GM19468 (cell line): ENCODE measurements around the gene APPL2.
"Not testable (repeated sequence)": the region's sequence is repeated elsewhere in the genome, so short reads cannot be mapped to it uniquely, and the experiment has no call there.

ENCODE experiments used
- ATAC-seq: cut with Tn5 transposase; IDR thresholded peaks from one replicate; pipeline ENCODE4 v1.9.1; 2021; ENCODE audit warnings: mild to moderate bottlenecking, moderate library complexity, moderate number of reproducible peaks; ENCODE audit not compliant: unreplicated experiment; ENCODE audit errors: extremely low read depth

APPL2 gene

DNA sequence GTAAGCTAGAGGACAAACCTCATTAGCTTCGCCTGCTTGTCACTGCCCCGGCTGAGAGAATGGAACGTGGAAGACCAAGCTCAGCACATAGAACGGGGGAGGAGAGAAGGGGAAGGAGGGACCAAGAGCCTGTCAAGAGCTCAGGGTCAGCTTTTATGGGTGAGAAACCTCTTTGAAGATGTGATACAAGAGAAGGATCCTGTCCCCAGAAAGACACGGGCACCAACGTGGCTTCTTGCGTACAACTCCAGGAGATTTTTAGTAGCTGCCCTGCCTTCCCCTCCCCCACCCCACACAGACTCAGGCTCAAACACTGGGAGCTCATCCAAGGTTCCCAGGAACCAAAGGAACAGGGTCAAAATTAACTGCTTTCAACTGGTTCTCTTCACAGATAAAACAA lies 34.7 kb downstream of the APPL2 start:
- ATAC-seq = no peak

DNA sequence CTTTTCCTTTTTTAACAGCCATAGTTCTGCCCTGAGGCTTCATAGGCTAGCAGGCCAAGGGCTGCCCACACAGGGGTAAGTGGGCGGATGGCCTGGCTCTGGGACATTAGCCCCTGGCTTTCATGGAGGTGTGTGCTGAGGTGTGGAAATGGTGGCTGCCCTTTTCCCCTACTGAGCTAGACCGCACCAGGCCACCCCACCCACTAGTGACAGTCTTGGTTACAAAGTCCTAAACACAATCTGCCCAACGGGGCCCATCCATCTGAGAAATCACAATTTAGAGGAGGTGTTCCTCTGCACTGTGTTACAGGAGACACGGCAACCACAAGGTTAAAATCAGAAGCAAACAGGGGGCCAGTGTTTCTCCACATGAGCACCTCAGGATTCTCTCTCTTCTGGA lies 35.6 kb downstream of the APPL2 start:
- no peak for ATAC-seq

DNA sequence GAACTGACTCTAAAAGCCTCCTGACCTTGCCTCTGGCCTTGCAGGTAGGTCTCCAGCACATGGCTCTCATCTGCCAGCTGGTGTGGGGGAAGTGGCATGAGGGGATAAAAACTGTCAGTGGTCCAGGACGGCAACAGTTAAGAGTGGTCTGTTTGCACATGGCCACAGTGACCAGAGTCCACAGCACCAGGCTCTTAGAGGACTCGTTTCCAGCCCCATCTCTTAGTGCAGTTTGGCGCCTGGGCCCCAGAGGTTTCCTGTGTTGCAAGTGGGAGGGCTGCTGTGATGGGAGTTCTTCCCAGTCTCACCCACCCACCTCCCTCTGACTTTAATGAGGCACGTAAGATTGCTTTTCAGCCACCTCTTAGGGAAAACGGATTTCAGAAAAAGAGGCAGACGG lies 37.0 kb downstream of the APPL2 start:
- ATAC-seq = no peak

DNA sequence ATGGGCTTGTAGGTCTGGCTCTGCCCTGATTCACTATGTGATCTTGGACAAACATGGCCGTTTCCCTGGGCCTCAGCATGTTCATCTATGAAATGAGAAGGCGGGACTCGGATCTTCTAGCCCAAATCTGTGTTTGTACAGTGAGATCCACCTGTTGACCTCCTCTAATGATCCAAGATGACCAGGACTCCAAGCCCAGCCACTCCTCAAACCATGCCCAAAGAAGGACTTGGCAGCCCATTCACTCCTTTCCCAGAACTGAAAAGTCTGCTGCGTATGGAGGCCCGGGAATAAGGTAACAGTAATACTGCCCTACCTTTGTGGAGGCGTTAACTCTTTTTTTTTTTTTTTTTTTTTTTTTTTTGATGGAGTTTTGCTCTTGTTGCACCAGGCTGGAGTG lies 39.9 kb downstream of the APPL2 start:
- ATAC-seq = no peak

DNA sequence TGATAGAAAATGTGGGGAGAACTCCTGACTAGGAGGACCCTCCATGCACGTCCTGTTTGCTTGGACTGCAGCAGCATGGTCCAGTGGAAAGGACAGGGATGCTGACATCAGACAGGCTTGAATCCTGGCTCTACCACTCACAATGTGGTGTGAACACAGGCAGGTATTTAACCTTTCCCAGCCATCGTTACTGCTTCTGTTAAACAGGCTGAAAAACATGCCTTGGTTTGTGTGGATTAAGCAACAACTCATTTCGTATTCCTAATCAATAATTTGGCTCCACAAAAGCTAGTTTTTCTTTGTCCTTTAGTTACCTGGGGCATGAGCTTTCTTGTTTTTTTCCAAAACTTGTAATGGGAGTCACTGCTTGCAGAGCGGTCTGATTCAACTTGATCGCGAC lies 41.0 kb downstream of the APPL2 start:
- no peak for ATAC-seq

DNA sequence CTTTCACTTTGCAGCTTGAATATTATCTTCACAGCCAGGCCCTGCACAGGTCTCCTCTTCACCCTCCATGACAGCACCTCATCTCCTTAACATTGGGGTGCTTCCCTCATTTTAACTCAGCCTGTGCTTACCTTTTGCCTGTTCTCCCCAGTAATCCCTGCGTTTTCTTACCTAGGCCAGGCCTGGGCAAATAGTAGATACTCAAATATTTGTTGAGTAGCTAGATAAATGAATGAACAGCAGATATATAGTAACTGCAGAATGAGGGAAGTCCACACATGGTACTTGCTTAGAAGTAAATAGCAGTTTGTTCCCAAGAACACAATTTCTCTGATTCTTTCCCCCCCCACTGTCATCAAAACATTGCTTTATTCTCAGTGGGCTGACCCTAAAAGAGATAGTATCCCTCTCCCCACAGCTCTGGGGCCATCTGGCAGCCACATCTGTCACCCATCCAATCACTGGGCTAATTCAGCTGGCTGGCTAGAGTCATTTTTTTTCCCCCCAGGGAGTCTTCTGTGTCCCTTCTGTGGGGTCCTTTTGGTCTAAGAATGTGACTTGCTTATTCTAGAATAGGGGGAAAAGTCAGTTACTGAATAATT lies 43.2 kb downstream of the APPL2 start:
- ATAC-seq = no peak

DNA sequence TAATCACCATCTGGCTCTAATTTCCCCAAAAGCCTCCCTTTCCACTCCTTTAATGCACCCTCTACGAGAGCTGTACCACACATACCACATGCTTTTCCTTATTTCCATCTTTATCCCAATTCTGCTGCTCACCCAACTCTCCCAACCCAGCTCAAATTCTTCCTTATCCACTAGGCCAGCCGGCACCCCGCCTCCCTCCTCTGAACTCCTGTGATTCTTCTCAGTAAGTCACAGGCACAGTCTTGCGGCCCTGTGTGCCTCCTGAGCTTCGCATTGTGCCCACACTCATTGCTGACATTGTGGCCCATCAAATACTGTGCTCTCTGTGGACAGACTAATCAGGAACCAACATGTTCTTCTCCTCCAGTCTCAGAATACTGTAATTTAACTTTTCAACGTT lies 45.4 kb downstream of the APPL2 start:
- no peak for ATAC-seq

DNA sequence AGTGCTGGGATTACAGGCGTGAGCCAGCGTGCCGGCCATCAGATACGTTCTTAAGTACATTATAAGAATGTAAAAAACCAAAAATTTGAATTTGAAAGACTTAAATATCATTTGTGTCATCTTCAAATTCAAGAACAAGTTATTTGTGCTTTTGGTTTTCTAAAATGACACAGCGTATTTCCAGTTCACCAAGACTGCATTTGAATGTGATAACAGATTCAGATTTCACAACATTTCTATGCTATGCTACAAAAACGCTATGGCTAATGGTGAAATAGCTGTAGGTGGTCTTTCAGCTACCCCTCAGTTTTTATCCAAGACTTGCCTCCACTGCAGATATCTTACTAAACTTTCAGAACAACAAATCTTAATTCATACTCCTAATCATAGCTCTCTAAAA lies 46.7 kb downstream of the APPL2 start:
- no peak for ATAC-seq

DNA sequence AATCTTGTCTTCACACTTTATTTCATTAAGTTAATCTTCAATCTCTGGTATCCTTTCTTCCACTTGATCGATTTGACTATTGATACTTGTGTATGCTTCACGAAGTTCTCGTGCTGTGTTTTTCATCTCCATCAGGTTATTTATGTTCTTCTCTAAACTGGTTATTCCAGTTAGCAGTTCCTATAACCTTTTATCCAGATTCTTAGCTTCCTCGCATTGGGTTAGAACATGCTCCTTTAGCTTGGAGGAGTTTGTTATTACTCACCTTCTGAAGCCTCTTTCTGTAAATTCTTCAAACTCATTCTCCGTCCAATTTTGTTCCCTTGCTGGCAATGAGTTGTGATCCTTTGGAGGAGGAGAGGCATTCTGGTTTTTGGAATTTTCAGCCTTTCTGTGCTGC lies 52.0 kb downstream of the APPL2 start:
- ATAC-seq = not testable (repeated sequence)

DNA sequence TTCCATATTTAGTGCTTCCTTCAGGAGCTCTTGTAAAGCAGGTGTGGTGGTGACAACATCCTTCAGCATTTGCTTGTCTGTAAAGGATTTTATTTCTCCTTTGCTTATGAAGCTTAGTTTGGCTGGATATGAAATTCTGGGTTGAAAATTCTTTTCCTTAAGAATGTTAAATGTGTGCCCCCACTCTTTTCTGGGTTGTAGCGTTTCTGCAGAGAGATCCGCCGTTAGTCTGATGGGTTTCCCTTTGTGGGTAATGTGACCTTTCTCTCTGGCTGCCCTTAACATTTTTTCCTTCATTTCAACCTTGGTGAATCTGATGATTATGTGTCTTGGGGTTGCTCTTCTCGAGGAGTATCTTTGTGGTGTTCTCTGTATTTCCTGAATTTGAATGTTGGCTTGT lies 52.6 kb downstream of the APPL2 start:
- ATAC-seq = not testable (repeated sequence)

DNA sequence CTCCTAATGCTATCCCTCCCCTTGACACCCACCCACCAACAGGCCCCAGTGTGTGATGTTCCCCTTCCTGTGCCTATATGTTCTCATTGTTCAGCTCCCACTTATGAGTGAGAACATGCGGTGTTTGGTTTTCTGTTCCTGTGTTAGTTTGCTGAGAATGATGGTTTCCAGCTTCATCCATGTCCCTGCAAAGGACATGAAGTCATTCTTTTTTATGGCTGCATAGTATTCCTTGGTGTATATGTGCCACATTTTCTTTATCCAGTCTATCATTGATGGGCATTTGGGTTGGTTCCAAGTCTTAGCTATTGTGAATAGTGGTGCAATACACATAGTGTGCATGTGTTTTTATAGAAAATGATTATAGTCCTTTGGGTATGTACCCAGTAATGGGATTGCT lies 56.9 kb downstream of the APPL2 start:
- not testable (repeated sequence) for ATAC-seq

DNA sequence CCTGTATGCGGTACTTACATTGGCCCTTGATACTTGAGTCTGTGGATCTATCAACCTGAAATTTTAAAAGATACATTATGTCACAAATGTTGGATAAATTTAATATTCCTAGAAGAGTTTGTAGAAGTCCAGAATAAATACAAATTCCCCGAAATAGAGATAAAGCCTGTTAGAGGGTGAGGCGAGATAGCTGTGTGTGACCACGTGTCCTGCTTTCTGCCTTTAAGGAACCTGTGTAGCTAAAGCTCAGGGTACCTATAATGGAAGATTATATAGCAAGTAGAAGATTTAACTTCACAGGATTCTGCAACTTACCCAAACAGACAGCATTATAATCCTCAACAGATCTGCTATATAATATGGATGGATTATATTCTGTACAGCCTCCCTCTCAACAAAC lies 58.8 kb downstream of the APPL2 start:
- ATAC-seq = no peak

DNA sequence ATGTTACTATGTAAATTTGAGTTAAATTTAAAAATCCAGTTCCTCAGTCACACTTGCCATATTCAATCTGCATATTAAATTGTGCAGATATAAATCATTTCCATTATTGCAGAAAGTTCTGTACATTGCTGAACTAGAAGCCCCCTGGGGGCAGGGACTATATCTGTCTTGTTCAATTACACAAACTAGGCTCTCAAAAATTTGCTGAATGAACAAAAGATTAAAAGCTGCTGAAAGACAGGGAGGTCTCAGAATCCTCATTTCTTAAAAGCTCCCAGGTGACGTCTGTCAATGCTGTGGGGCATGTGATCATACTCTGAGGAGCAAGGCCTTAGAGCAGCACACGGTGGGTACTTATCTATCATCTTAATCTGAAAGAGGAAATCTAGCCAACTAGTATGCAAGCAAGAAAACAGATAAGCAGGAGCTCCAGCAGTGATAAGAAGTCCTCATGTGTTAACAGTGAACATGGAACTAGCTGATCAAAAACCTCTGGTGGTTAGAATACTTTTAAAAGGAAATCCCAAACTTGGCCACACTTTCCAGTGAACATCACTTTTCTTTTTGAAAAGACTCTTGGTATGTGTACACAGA lies 60.5 kb downstream of the APPL2 start:
- ATAC-seq = no peak

DNA sequence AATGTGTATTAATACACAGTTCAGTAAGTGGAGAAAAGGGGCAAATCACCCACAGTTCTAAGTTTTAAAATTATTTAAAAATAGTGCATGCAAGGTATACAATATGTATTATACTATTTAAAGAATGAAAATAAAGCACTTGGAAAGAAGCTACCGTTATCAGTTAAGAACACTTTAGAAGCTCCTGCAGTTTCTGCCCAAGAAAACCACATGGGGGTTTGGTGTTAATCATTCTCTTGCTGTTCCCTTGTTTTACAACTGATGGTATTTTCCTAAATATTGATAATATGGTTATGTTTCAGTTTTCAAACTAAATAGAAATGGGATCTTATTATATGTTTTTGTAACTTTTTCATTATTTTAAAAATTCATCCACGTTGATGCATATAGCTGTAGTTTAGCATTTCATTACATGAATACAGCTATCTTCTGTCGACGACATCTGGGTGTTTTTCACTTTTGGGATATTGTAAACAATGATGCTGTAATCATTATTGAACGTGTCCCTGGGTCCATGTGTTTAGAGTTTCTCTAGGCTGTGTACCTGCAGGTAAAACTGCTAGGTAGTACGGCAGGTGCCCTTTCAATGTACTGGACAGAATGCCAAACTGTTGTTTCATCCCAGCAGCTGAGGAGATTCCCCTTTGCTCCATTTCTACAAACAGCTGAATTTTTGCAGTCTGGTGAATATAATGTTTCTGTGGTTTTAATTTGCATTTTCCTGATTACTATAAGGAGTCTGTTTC lies 64.1 kb downstream of the APPL2 start:
- ATAC-seq = no peak

DNA sequence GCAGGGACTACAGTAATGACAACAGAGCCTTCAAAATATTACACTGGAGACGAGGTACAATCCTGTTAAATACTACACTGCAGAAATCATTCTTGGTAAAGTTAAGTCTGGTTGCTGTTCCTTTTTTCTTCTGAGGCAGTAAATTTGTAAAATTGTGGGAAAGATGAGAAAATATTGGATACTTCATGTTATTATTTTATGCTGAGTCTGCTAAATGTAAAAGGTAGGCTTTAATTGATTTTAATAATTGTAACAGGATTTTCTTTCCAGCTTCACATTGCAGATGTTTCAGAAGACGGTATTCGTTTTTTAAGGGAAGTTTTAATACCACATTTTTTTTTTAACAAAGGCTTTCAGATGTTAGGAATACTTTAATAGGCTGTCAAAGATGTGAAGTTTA lies 65.8 kb downstream of the APPL2 start:
- no peak for ATAC-seq

DNA sequence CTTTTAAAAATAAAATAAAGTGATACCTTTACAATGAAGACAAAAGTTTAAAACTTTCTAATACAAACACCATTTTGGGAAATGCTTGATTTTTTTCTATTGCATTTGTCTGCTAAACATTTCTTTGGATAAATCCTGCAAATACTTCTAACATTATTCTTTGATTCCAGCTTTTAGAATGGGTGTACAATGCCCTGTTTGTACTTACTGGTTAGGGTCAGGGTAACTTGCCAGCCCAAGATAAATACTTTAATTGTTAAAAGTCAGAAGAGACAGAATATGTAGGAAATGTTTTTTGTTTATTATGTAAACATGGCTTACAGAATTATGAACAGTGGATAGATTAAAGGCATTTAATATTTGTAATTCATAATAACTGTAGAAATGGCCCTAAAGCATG lies 68.0 kb downstream of the APPL2 start:
- ATAC-seq = no peak

DNA sequence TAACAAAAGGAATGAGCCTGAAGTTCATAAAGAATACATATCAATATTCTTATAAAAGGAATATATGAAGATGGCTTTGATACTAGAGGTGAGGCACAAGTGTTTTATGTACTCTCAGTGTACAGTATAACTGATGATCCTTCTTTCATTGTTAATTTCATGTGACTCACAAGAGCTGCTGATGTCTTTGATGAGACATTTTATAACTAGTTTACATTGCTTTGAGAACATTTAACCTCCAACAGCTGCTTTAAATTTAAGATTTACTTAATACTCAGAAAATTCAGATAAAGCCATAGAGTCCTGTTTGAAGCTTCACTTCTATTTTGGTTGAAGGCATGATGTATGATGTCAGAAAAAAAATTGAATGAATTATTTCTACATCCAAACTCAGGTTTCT lies 68.6 kb downstream of the APPL2 start:
- no peak for ATAC-seq

DNA sequence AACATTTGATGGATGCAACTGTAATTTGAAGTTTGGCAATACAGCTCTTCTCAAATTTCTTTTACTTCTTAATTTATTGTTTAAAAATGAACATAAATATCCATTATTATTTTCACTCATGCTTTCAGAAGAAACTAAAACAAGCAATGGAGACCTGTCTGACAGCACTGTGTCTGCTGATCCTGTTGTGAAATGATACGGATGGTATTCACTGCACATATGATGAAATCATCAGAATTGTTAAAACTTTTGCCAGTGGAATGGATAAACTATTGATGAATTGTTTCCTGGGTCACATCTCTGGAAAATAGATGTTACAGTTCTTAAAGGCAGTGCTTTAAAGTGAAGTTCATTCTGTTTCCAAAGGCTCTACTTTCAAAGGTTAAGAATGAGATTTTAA lies 69.2 kb downstream of the APPL2 start:
- ATAC-seq = no peak

DNA sequence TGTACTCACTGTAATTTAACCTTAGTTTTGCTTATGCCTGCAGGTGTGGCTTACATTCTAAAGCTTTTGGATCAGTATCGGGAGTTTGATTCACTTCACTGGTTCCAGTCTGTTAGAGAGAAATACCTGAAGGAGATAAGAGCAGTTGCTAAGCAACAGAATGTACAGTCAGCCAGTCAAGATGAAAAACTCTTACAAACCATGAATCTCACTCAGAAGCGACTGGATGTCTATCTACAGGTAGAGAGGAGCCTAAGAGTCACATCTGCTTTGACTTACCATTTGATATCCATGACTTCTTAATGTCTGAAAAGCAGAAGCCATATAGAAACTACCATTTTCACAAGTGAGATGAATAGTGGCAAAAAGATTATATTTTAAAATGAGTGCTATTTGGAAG lies 71.9 kb downstream of the APPL2 start:
- no peak for ATAC-seq

DNA sequence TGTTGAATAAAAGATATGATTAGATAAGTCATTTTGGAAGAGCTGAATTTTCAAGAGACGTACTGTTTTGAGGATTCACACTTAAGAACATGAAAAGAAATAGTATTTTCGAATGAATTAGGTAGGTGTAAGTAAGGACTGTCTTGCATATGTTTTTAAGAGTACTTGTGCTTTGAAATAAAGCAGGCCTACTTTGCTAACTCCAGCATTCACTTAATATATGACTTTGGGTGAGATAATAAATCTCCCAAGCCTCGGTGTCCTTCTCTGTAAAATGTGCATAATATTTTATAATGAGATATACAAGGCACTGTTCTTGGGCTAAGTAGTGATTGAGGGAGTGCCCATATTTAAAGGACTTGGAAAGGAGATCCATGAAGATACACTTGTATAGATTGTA lies 73.8 kb downstream of the APPL2 start:
- ATAC-seq = no peak

DNA sequence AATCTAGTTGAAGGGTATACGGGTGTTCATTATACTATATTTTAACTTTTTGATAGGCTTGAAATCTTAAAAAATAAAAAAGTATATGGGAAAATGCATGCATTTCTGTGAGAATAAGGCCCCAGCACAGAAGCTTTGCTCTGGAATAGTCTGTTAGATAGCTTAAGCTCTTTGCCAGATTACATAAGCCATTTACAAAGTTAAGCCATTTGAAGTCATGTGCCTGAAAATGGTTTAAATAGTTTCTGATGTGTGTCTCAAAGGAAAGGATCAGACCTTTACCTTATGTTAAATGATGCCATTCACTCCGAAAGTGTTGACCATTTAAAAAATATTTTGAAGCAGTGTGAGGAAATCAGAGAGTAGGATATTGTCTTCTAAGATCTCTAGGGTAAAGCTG lies 77.1 kb downstream of the APPL2 start:
- ATAC-seq = no peak

DNA sequence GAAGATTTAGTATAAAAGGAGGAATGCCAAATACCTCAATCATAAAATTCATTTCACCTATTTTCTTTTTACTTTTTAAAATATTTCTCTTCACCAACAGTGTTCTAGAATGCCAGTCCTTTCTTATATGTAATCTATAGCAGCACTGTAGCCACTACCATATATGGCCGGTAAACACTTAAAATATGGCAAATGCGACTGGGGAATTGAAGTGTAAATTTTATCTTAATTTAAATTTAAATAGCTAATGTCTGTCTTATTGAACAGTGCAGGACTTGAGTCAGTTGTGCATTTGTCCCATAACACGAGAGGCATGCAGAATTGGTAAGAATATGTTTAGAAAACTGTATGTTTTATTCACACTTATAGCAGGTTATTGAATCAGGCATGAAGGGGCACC lies 78.4 kb downstream of the APPL2 start:
- ATAC-seq = no peak
